ELF-1 (cell line): ENCODE measurements around the gene SH2D7.

Source experiments
- DNase-seq: peaks from one replicate; pipeline ENCODE4 v3.0.0-alpha.2; 2016; ENCODE audit warnings: low read depth, low spot score

Gene SH2D7

GRCh38 chr15:78092261-78093041, at the start of gene SH2D7:
Gene SH2D7 (plus strand): TSS chr15:78092561. CDS start chr15:78092585, 24 bp downstream.
- DNase-seq = no peak

- no peak for DNase-seq
These were observed 47.8 kb upstream of the SH2D7 start for GRCh38 chr15:78044407-78045155.

GRCh38 chr15:78045189-78045588, 47.2 kb upstream of the SH2D7 start:
- no peak for DNase-seq

GRCh38 chr15:78046796-78047341, 45.5 kb upstream of the SH2D7 start:
- no peak for DNase-seq

GRCh38 chr15:78047761-78048627, 44.4 kb upstream of the SH2D7 start:
- DNase-seq = no peak

GRCh38 chr15:78048628-78048920, 43.8 kb upstream of the SH2D7 start:
- no peak for DNase-seq

- no peak for DNase-seq
These were observed 42.5 kb upstream of the SH2D7 start for GRCh38 chr15:78049691-78050440.

- no peak for DNase-seq
These were observed 41.9 kb upstream of the SH2D7 start for GRCh38 chr15:78050441-78050809.

- no peak for DNase-seq
These were observed 41.5 kb upstream of the SH2D7 start for GRCh38 chr15:78050826-78051225.

GRCh38 chr15:78051596-78051995, 40.8 kb upstream of the SH2D7 start:
- no peak for DNase-seq

GRCh38 chr15:78052001-78052401, 40.4 kb upstream of the SH2D7 start:
- DNase-seq = no peak

- DNase-seq = no peak
These were observed 39.8 kb upstream of the SH2D7 start for GRCh38 chr15:78052545-78052944.

- DNase-seq = no peak
These were observed 37.8 kb upstream of the SH2D7 start for GRCh38 chr15:78054518-78054917.

GRCh38 chr15:78054966-78055365, 37.4 kb upstream of the SH2D7 start:
- DNase-seq = no peak

GRCh38 chr15:78055919-78056713, 36.2 kb upstream of the SH2D7 start:
- peak; percentile 56 for DNase-seq

- no peak for DNase-seq
These were observed 35.6 kb upstream of the SH2D7 start for GRCh38 chr15:78056714-78057269.

- no peak for DNase-seq
These were observed 34.6 kb upstream of the SH2D7 start for GRCh38 chr15:78057803-78058202.

- DNase-seq = no peak
These were observed 33.9 kb upstream of the SH2D7 start for GRCh38 chr15:78058401-78058935.

GRCh38 chr15:78059110-78059839, 33.1 kb upstream of the SH2D7 start:
- DNase-seq = no peak
